HUDEP-2 (cell line): Measurements from ENCODE around the gene PSMG3.
"Not testable (repeated sequence)": the region's sequence is repeated elsewhere in the genome, so short reads cannot be mapped to it uniquely, and the experiment has no call there.

Experiments used
- DNase-seq, 76 experiments: peaks; one replicate each; lab custom pipeline; 2025; ENCODE audit not compliant: unreplicated experiment in 76 of 76; lab: John Stamatoyannopoulos, UW

PSMG3 gene

DNA sequence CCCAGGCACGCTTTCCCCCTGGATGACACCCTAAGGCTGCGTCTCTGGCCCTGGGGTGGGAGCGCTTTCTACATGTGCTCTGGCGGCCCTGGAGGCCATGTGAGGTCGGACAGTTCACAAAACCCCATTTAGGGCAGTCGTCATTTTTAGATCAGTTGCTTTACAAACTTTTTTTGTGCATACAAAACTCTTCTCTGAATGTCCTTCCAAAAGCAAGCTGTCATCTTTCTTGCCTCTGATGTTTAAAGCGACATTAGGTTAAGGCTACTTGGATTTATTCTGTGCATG, 33.4 kb downstream of the PSMG3 start:
- no peak for DNase-seq

DNA sequence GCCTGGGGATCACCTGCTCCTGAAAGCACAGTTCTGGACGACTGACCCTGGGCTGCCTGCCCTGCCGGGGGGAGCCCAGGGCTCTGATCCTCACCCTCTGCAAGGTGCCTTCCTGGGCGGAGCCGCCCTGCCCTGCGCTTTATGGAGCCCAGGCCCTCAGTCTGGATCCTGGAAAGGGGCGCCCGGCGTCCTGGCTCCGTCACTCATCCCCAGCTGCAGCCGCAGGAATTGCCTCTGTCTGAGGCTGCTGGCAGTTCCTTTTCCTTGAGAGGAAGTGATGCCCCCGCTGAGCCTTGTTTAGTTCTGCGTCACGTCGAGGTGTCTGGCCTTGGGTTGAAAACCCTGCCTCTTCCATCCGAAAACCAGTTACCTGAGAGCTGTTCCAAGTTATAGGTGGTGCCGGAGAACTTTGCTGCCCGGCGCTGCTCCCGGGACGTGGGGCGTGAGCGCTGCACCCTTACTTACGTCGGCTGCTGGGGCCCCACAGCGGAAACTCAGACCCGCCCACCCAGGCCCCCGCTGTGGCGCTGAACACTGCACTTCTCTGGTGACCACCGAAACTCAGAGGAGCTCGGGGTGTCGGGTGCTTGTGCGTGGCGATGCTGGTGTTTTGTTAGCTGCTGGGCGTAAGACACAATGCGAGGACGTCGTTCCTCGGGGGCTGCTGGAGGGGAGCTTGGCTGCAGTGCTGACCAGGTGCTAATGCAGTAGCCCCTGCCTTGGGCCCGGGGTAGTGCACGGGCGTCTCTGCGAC, 34.0 kb downstream of the PSMG3 start:
- DNase-seq: no peak

GRCh38 chr7:1535100-1535458, 34.8 kb downstream of the PSMG3 start:
- DNase-seq: no peak

DNA sequence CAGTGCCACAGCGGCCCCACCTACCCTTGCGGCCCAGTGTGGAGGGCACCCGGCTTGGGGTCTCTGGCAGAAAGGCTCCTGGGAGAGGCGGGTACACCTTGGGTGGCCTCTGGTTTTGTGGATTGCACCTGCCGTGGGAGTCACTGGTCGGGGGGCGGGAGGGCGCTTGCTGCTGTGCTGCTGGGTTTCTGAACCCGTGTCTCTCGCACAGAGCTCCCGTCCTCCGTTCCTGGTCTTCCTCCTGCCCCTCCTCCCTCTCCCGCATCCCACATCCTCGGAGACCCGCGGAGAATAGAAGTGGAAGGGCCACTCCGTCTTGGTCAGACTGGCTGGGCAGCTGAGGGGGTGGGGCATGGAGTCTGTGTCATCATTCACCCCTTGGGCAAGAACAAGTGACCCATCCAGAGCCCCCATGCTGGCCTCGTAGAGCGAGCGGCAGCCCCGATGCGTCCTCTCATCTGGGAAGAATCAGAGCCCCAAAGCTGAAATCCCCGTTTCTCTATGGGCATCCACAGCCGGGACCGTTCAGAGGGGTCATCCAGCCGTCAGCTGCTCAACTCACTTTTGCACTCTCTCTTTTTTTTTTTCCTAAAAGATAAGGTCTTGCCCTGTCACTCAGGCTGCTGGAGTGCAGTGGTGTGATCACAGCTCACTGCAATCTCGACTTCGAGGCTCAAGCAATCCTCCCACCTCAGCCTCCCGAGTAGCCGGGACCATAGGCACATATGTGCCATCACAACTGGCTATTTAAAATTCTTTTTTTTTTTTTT, 35.3 kb downstream of the PSMG3 start:
- no peak for DNase-seq

GRCh38 chr7:1533547-1534329, 36.1 kb downstream of the PSMG3 start:
- peak in 31 of 76 experiments; percentile 8 to 70 (median 25) for DNase-seq

GRCh38 chr7:1533255-1533546, 36.6 kb downstream of the PSMG3 start:
- DNase-seq: no peak

- peak in 19 of 76 experiments; percentile 8 to 58 (median 28) for DNase-seq
Measured at GRCh38 chr7:1532456-1533254, 37.2 kb downstream of the PSMG3 start.

DNA sequence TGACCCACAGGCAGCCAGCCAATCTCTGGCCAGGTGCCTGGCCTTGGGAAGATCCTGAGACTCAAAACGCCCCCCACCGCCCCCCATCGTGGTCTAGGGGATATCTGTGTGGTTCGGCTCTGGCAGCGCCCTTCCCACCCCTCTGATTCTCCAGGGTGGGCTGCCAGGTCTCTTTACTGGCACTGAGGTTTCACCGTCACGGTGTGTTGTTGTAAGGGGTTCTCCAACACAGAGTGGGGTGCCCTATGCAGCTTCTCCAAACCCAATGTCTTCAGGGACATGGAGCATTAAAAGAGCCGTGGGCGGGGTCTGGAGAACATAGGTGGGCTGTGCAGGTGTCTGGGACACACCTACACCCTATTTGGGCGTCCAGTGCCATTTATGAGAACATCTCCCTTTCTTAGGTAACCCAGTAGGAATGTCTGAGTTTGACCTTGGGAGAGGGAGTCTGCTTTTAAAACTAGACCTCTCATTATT, 37.8 kb downstream of the PSMG3 start:
- DNase-seq: no peak

GRCh38 chr7:1531263-1531978, 38.4 kb downstream of the PSMG3 start:
- DNase-seq: no peak

GRCh38 chr7:1530946-1531262, 38.9 kb downstream of the PSMG3 start:
- DNase-seq: no peak

- no peak for DNase-seq
Measured at GRCh38 chr7:1529383-1530116, 40.3 kb downstream of the PSMG3 start.

- DNase-seq: peak in 1 of 76 experiments; percentile 24
Measured at GRCh38 chr7:1526271-1526754, 43.5 kb downstream of the PSMG3 start.

- no peak for DNase-seq
Measured at GRCh38 chr7:1525409-1525808, 44.4 kb downstream of the PSMG3 start.

GRCh38 chr7:1523844-1524243, 46.0 kb downstream of the PSMG3 start:
- DNase-seq: no peak

GRCh38 chr7:1523208-1523607, 46.6 kb downstream of the PSMG3 start:
- DNase-seq: no peak

DNA sequence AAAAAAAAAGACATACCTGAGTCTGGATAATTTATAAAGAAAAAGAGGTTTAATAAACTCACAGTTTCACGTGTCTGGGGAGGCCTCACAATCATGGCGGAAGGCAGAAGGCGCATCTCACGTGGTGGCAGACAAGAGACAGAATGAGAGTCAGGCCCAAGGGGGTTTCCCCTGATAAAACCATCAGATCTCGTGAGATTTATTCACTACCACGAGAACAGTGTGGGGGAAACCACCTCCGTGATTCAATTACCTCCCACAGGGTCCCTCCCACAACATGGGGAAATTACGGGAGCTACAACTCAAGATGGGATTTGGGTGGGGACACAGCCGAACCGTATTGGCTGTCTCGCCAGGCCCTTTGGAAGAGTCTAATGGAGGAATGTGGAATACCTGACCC, 48.4 kb downstream of the PSMG3 start:
- no peak for DNase-seq

GRCh38 chr7:1520539-1521234, 49.1 kb downstream of the PSMG3 start:
- no peak for DNase-seq

DNA sequence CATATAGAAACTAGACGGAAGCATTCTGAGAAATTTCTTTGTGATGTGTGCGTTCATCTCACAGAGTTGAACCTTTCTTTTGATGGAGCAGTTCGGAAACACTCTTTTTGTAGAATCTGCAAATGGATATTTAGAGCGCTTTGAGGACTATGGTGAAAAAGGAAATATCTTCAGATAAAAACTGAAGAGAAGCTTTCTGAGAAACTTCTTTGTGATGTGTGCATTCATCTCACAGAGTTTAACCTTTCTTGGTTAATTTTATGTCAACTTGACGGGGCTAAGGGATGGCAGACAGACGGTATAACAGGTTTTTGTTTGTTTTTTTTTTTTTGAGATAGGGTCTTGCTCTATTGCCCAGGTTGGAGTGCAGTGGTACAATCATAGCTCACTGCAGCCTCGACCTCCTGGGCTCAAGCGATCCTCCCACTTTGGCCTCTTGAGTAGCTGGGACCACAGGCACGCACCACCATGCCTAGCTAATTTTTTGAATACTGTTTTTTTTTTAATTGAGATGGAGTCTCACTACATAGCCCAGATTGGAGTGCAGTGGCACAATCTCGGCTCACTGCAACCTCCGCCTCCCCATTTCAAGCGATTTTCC, 50.4 kb downstream of the PSMG3 start:
- DNase-seq: not testable (repeated sequence)
